Epithelial cell of proximal tubule (primary cell): ENCODE data around the gene ESPNL. TPM values are rescaled to one million over a fixed set of nuclear protein-coding genes. Genes with fewer than 3 reads are reported as not detected.

ENCODE experiments used
- DNase-seq: peaks from one replicate; pipeline ENCODE4 v3.0.0-alpha.2; 2011; ENCODE audit warnings: low read depth
- H3K4me3 ChIP-seq: 2 replicates; pipeline ENCODE4 v1.5.1; 2011; ENCODE audit warnings: low read depth, mild to moderate bottlenecking, low read length
- CTCF ChIP-seq: conservative IDR thresholded peaks from 2 replicates; pipeline ENCODE4 v1.5.1; 2012; ENCODE audit warnings: low read depth, mild to moderate bottlenecking, low read length
- total RNA-seq: library from RNA; depleted of rRNA; stranded (reverse); fragments of >200 nt; gene quantifications from 2 replicates; pipeline ENCODE4 v1.2.3, GENCODE V29; 2015

The ESPNL gene
- total RNA-seq, 1 donor from 2014 or later = 2.7 TPM

- TF ChIP-seq CTCF = no peak
- H3K4me3 ChIP-seq = no peak overlapping the region
- no peak for DNase-seq
These were observed 24.5 kb downstream of the ESPNL start for GRCh38 chr2:238124488-238125126.

GRCh38 chr2:238125127-238125885, 25.2 kb downstream of the ESPNL start:
- no peak for DNase-seq
- no peak for TF ChIP-seq CTCF
- no peak overlapping the region for H3K4me3 ChIP-seq

GRCh38 chr2:238126338-238126737, 26.2 kb downstream of the ESPNL start:
- no peak for TF ChIP-seq CTCF
- no peak for DNase-seq

GRCh38 chr2:238126775-238127164, 26.6 kb downstream of the ESPNL start:
- no peak overlapping the region for H3K4me3 ChIP-seq
- no peak for TF ChIP-seq CTCF
- no peak for DNase-seq

More at GRCh38 chr2:238126338-238126737, 26.2 kb downstream of the ESPNL start:
- no peak overlapping the region for H3K4me3 ChIP-seq

- no peak for TF ChIP-seq CTCF
- no peak overlapping the region for H3K4me3 ChIP-seq
- DNase-seq = no peak
These were observed 27.3 kb downstream of the ESPNL start for GRCh38 chr2:238127165-238128060.

GRCh38 chr2:238128061-238128440, 27.9 kb downstream of the ESPNL start:
- no peak for TF ChIP-seq CTCF
- no peak for DNase-seq
- no peak overlapping the region for H3K4me3 ChIP-seq
